PC-9 (cell line): Measurements from ENCODE around the gene EML1.

ENCODE experiments used
- EZH2 ChIP-seq: fragments of 200-600 bp; sonication (generic); IDR thresholded peaks from 2 replicates; pipeline ENCODE4 v1.8.0; 2017; ENCODE audit warnings: antibody characterized with exemption, low read depth
- TF ChIP-seq, protein P1 (sequence below): fragments of 200-600 bp; sonication (generic); conservative IDR thresholded peaks from 2 replicates; pipeline ENCODE4 v1.6.1; 2017; ENCODE audit warnings: mixed run types, antibody characterized with exemption, mild to moderate bottlenecking, moderate library complexity

DNA sequence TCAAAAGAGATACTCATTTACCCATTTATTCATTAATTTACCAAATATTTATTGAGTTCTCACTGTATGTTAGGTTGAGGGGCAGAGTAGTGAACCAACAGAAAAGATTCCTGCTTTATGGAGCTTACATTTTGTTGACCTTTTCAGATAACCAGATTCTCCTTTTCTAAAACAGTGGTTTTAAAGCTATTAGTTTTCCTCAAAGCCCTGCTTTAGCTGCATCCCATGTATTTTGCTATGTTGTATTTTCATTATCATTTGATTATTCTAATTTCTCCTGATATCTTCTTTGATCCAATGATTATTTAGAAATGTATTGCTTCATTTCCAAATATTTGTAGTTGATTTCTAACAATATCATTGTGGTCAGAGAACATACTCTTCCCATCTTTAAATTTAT lies 53.6 kb downstream of the EML1 start:
- TF ChIP-seq, protein P1, sequence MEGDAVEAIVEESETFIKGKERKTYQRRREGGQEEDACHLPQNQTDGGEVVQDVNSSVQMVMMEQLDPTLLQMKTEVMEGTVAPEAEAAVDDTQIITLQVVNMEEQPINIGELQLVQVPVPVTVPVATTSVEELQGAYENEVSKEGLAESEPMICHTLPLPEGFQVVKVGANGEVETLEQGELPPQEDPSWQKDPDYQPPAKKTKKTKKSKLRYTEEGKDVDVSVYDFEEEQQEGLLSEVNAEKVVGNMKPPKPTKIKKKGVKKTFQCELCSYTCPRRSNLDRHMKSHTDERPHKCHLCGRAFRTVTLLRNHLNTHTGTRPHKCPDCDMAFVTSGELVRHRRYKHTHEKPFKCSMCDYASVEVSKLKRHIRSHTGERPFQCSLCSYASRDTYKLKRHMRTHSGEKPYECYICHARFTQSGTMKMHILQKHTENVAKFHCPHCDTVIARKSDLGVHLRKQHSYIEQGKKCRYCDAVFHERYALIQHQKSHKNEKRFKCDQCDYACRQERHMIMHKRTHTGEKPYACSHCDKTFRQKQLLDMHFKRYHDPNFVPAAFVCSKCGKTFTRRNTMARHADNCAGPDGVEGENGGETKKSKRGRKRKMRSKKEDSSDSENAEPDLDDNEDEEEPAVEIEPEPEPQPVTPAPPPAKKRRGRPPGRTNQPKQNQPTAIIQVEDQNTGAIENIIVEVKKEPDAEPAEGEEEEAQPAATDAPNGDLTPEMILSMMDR, result no peak
- TF ChIP-seq EZH2, result no peak
